Measurements from ENCODE around the gene IL12A. TPM values are rescaled to one million over a fixed set of nuclear protein-coding genes. Genes with fewer than 3 reads are reported as not detected.

IL12A gene
- 7.0 and 7.8 TPM in 2 replicates for total RNA-seq

GRCh38 chr3:159988617-159989271, at the start of gene IL12A:
Gene IL12A (plus strand): TSS chr3:159988835.
- peak; percentile 90 for TF ChIP-seq CTCF (IDR thresholded peaks at IDR 0.05)
- intact Hi-C loops (cut with micrococcal nuclease): loop anchor here (1.0 to 5.0 kb wide), 14 partner anchors 15 to 766 kb away; partner anchors contain the start of genes C3orf80, IFT80, KPNA4 and SMC4
- ChIA-PET POLR2A (interaction anchor here (0.5 to 3.2 kb wide), 10 partner anchors 15 to 103 kb away, joined by 3 to 17 read pairs (median 5); no protein-coding TSS in a partner anchor), CTCF (interaction anchor here (0.5 to 8.2 kb wide), 16 partner anchors 12 to 425 kb away, joined by 3 to 91 read pairs (median 4); no protein-coding TSS in a partner anchor)
- Mint-ChIP-seq H3K4me3 (peak within 1 kb of the TSS; percentile 90), H3K27me3 (no peaks in the 10 kb centered on the region), H3K4me1 (peaks cover 53% of the 10 kb centered on the region), H3K9me3 (no peaks in the 10 kb centered on the region), H3K27ac (peak within 1 kb of the TSS; percentile 80), H3K36me3 (ENCODE audit: low read depth) (peaks cover 12% of the 10 kb centered on the region)
- ATAC-seq (ENCODE audit: low read depth) (peak; percentile 94), DNase-seq (peak; percentile 90)

GRCh38 chr3:159941038-159942000, 47.3 kb upstream of the IL12A start:
- Mint-ChIP-seq H3K27me3 (no peaks in the 10 kb centered on the region), H3K9me3 (no peaks in the 10 kb centered on the region), H3K27ac (no peak overlapping the region), H3K4me3 (no peak overlapping the region), H3K4me1 (no peaks in the 10 kb centered on the region), H3K36me3 (ENCODE audit: low read depth) (no peaks in the 10 kb centered on the region)
- TF ChIP-seq CTCF (IDR thresholded peaks at IDR 0.05): no peak
- CTCF ChIA-PET: interaction anchor here (0.8 to 1.1 kb wide), 2 partner anchors 10 to 12 kb away, joined by 3 read pairs; no protein-coding TSS in a partner anchor
- DNase-seq (no peak), ATAC-seq (ENCODE audit: low read depth) (no peak)
- intact Hi-C loops (cut with micrococcal nuclease): no loop called here
- POLR2A ChIA-PET: interaction anchor here (1.5 kb wide), 1 partner anchor 10 kb away, joined by 3 read pairs; no protein-coding TSS in a partner anchor

GRCh38 chr3:159944781-159945180, 43.9 kb upstream of the IL12A start:
- CTCF ChIA-PET: no interaction called here
- Mint-ChIP-seq H3K27ac (no peak overlapping the region), H3K36me3 (ENCODE audit: low read depth) (no peaks in the 10 kb centered on the region), H3K4me3 (no peak overlapping the region), H3K9me3 (no peaks in the 10 kb centered on the region), H3K27me3 (no peaks in the 10 kb centered on the region), H3K4me1 (peaks cover 13% of the 10 kb centered on the region)
- intact Hi-C loops (cut with micrococcal nuclease): no loop called here
- DNase-seq: no peak
- POLR2A ChIA-PET: no interaction called here
- no peak for ATAC-seq (ENCODE audit: low read depth)
- TF ChIP-seq CTCF (IDR thresholded peaks at IDR 0.05): no peak

GRCh38 chr3:159945930-159946329, 42.7 kb upstream of the IL12A start:
- intact Hi-C loops (cut with micrococcal nuclease): no loop called here
- TF ChIP-seq CTCF (IDR thresholded peaks at IDR 0.05): no peak
- Mint-ChIP-seq H3K4me1 (peaks cover 20% of the 10 kb centered on the region), H3K27ac (no peak overlapping the region), H3K9me3 (no peaks in the 10 kb centered on the region), H3K4me3 (no peak overlapping the region), H3K36me3 (ENCODE audit: low read depth) (no peaks in the 10 kb centered on the region), H3K27me3 (peaks cover 4% of the 10 kb centered on the region)
- POLR2A ChIA-PET: no interaction called here
- ATAC-seq (ENCODE audit: low read depth) (no peak), DNase-seq (no peak)
- CTCF ChIA-PET: no interaction called here

GRCh38 chr3:159947220-159947619, 41.4 kb upstream of the IL12A start:
- no peaks in the 10 kb centered on the region for H3K9me3 Mint-ChIP-seq
- ATAC-seq (ENCODE audit: low read depth) (no peak), DNase-seq (no peak)
- no peak for TF ChIP-seq CTCF (IDR thresholded peaks at IDR 0.05)
- H3K36me3 Mint-ChIP-seq (ENCODE audit: low read depth): no peaks in the 10 kb centered on the region
- CTCF ChIA-PET: no interaction called here
- peaks cover 4% of the 10 kb centered on the region for H3K27me3 Mint-ChIP-seq
- no peak overlapping the region for H3K27ac Mint-ChIP-seq
- H3K4me1 Mint-ChIP-seq: peaks cover 20% of the 10 kb centered on the region
- intact Hi-C loops (cut with micrococcal nuclease): no loop called here
- POLR2A ChIA-PET: interaction anchor here (1.8 kb wide), 1 partner anchor 23 kb away, joined by 6 read pairs; no protein-coding TSS in a partner anchor
- H3K4me3 Mint-ChIP-seq: no peak overlapping the region

Measured in activated B cell treated with CpG ODN at 0.5 μM for 24 hours (primary cell).